HG02981 (cell line): ENCODE measurements around the gene IL9R.
"Not testable (repeated sequence)": the region's sequence is repeated elsewhere in the genome, so short reads cannot be mapped to it uniquely, and the experiment has no call there.

ENCODE experiments used
- ATAC-seq: cut with Tn5 transposase; IDR thresholded peaks from one replicate; pipeline ENCODE4 v1.9.1; 2021; ENCODE audit warnings: mild to moderate bottlenecking, moderate library complexity; ENCODE audit not compliant: unreplicated experiment

Gene IL9R

GRCh38 chrX:155997436-155997835, at the start of gene IL9R:
TSS of gene IL9R (plus strand) at chrX:155997696. CDS start at chrX:155997760, 64 bp downstream.
- peak; percentile 84 for ATAC-seq

- ATAC-seq = no peak
Observed at GRCh38 chrX:155949098-155949497, 48.4 kb upstream of the IL9R start.

GRCh38 chrX:155951237-155951789, 46.2 kb upstream of the IL9R start:
- ATAC-seq = no peak

GRCh38 chrX:155953055-155953454, 44.4 kb upstream of the IL9R start:
- no peak for ATAC-seq

- ATAC-seq = no peak
Observed at GRCh38 chrX:155954793-155955192, 42.7 kb upstream of the IL9R start.

GRCh38 chrX:155956099-155956498, 41.4 kb upstream of the IL9R start:
- no peak for ATAC-seq

- no peak for ATAC-seq
Observed at GRCh38 chrX:155956649-155957048, 40.8 kb upstream of the IL9R start.

GRCh38 chrX:155957843-155958242, 39.7 kb upstream of the IL9R start:
- no peak for ATAC-seq

- no peak for ATAC-seq
Observed at GRCh38 chrX:155959018-155959587, 38.4 kb upstream of the IL9R start.

- ATAC-seq = no peak
Observed at GRCh38 chrX:155962906-155963305, 34.6 kb upstream of the IL9R start.

- ATAC-seq = no peak
Observed at GRCh38 chrX:155966876-155967275, 30.6 kb upstream of the IL9R start.

GRCh38 chrX:155967653-155968325, 29.7 kb upstream of the IL9R start:
- no peak for ATAC-seq

- ATAC-seq = no peak
Observed at GRCh38 chrX:155968326-155968661, 29.2 kb upstream of the IL9R start.

- no peak for ATAC-seq
Observed at GRCh38 chrX:155968791-155969190, 28.7 kb upstream of the IL9R start.

GRCh38 chrX:155971658-155972057, 25.8 kb upstream of the IL9R start:
- not testable (repeated sequence) for ATAC-seq

- not testable (repeated sequence) for ATAC-seq
Observed at GRCh38 chrX:155972241-155972640, 25.3 kb upstream of the IL9R start.

GRCh38 chrX:155983326-155983725, 14.2 kb upstream of the IL9R start:
- ATAC-seq = no peak

- no peak for ATAC-seq
Observed at GRCh38 chrX:155985208-155985607, 12.3 kb upstream of the IL9R start.

GRCh38 chrX:155986995-155987394, 10.5 kb upstream of the IL9R start:
- ATAC-seq = not testable (repeated sequence)

- no peak for ATAC-seq
Observed at GRCh38 chrX:155988859-155989258, 8.6 kb upstream of the IL9R start.

- ATAC-seq = no peak
Observed at GRCh38 chrX:155993421-155993820, 4.1 kb upstream of the IL9R start.

GRCh38 chrX:155995321-155995875, 2.1 kb upstream of the IL9R start:
- ATAC-seq = no peak
